Right kidney (tissue), 1 donor: ENCODE results near the gene MARK1.
"Not testable (repeated sequence)": the region's sequence is repeated elsewhere in the genome, so short reads cannot be mapped to it uniquely, and the experiment has no call there.

Experiments used
- DNase-seq: peaks from one replicate; pipeline ENCODE4 v3.0.0-alpha.2; 2016

Gene MARK1

GRCh38 chr1:220611100-220611499, 83.2 kb downstream of the MARK1 start:
- not testable (repeated sequence) for DNase-seq

GRCh38 chr1:220616836-220617235, 88.9 kb downstream of the MARK1 start:
- DNase-seq, result no peak

GRCh38 chr1:220628431-220628830, 100.5 kb downstream of the MARK1 start:
- no peak for DNase-seq

- DNase-seq, result no peak
Measured at GRCh38 chr1:220631238-220631815, 103.4 kb downstream of the MARK1 start.

GRCh38 chr1:220637759-220638158, 109.8 kb downstream of the MARK1 start:
- DNase-seq, result no peak

GRCh38 chr1:220642285-220642684, 114.3 kb downstream of the MARK1 start:
- DNase-seq, result no peak

DNA sequence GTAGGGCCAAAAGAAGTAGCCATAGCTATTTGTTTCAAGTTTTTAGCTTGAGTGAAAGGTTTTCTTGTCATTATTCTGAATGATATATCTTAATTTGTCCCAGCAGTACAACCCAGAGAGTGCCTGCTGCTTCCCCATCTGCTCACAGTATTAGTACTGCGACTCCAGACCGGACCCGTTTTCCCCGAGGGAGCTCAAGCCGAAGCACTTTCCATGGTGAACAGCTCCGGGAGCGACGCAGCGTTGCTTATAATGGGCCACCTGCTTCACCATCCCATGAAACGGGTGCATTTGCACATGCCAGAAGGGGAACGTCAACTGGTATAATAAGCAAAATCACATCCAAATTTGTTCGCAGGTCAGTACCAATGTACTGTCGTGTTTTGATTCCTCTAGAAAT, 125.1 kb downstream of the MARK1 start:
- no peak for DNase-seq

DNA sequence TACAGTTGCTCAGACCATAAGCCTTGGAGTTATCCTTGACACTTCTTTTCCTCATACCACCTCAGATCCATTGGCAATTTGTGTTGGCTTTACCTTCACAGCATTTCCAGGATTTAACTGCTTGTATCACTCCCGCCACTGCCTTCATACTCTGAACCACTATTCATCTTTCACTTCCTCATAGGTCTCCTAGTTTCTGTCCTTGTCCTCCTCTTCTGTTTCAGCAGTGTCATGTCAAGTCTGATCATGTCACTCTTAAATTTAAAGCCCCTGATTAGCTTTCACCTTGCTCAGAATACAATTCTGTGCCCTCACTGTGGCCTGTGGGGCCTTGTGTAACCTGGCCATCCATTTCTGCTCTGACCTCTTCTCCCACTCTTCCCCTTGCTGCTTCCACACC, 127.6 kb downstream of the MARK1 start:
- DNase-seq, result no peak

GRCh38 chr1:220655961-220656740, 128.2 kb downstream of the MARK1 start:
- DNase-seq, result no peak

DNA sequence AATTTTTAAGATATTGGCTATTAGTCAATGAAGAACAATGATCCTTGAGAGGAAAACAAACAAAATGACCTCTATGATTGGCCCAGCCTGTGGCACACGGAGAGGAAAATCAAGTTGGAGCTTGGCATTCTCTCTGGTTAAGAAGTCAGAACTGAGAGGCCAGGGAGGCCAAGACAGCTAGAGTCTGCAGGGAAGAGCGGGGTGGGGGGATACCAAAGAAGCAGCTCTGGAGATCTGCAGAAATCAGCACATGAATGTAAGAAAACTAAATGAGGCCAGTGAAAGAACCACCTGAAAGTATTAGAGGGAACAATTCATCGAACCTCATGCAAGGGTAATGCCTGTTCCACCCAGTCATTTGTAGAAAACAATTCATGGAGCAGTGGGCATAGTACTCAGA, 138.4 kb downstream of the MARK1 start:
- no peak for DNase-seq

DNA sequence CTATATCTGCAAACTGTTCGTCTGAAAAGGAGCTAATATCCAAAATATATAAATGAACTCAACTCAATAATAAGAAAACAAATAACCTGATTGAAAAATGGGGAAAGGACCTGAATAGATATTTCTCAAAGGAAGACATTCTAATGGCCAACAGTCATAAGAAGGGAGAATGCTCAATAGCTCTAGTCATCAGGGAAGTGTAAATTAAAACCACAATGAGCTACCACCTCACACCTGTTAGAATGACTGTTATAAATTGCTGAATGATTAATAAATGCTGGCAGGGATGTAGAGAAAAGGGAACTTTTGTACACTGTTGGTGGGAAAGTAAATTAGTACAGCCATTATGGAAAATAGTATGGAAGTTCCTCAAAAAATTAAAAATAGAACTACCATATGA, 141.1 kb downstream of the MARK1 start:
- no peak for DNase-seq

DNA sequence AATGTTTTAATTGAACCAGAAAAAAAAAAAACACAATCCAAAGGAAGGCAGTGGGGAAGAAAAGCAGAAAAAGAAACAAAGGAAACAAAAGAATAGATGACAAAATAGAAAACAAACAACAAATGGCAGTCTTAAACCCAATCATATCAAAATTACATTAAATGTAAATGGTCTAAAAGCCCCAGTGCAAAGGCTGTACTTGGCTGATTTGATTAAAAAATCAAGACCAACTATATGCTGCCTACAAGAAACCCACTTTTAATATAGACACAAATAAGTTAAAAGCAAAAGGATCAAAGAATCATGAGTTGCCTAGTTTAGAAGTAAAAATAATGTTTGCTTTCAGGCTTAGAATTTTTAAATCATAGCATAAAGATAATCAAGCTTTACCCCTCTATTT, 142.4 kb downstream of the MARK1 start:
- DNase-seq, result no peak

DNA sequence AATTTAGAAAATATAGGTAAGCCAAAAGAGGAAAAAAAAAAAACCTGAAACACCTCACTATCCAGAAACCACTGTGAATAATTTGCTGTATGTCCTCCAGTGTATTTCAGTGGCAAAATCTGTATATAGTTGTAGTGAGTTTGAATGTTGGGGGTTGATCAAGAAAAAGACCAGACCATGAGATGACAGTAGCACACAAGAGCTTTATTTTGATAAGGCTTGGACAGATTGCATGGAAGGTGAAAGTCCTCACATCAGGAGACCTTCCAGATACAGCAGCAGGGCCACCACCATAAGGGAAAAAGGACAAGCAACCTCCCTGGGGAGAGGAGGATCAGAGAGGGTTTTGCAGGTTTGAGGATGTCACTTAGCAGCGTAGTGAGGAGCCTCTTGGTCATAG, 146.0 kb downstream of the MARK1 start:
- no peak for DNase-seq

- no peak for DNase-seq
Measured at GRCh38 chr1:220677251-220677650, 149.3 kb downstream of the MARK1 start.

DNA sequence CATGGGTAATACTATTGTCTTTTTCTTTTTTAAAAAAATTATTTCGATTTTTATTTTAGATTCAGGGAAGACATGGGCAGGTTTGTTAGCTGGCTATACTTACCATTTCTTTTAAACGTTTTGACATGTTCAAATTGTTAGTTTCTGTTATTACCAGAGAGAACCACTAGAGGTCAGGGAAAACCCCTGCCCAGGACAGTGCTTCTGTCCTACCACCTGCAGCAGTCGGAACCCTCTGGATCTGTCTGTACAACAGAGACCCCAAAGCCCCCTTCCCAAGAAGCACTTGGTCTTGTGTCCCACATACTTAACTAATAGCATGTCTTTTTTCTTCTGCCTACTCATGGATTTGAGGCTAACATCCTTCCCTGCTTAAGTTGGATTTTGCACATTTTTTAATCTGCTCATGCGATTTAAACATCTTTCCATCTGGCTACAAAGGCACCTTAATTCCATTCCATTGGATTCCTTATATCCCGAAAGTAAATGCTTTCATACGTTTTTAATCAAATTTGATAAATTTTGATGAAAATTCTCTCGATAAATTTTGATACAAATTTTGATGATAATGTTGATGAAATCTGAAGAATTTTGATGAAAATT, 152.2 kb downstream of the MARK1 start:
- DNase-seq, result no peak

- no peak for DNase-seq
Measured at GRCh38 chr1:220681220-220681880, 153.4 kb downstream of the MARK1 start.

DNA sequence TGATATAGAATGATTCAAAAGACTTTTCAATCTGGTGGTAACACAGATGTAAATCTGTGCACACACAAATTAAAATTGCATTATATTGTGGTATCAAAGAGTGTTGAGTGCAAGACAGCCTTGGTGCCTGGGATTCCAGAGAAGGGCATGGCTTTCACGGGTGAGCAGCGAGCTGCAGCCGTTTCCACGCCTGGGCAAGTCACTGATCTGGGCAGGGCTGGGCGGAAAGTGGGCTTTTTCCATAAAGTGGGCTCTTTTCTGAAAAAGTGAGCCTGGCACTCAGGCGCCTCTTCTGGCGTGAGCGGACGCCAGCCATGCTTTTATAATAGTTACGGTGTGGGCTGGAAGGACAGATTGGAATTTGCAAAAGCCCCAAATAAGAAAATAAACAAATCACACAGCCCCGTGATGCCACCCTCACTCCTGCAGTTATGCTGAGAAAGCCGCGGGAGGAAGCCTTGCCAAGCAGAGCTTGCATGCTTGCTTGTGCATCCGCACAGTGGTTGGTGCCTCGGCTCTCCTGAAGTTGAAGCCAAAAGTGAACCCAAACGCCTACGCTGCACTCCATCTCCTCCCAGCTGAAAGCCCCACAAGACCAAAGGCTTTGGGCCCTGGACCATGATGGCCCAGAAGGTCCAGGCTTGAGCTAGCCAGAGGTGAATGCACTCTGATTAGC, 155.1 kb downstream of the MARK1 start:
- DNase-seq, result no peak

DNA sequence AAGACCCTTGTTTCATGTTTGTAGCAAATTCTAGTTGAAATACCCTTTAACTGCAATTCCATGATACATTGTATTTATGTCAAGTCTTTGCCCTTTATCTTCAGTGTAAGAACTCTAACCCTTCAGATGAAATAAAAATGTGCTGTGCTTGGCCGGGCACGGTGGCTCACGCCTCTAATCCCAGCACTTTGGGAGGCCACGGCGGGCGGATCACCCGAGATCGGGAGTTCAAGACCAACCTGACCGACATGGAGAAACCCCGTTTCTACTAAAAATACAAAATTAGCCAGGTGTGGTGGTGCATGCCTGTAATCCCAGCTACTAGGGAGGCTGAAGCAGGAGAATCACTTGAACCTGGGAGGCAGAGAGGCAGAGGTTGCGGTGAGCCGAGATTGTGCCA, 155.8 kb downstream of the MARK1 start:
- not testable (repeated sequence) for DNase-seq

- DNase-seq, result no peak
Measured at GRCh38 chr1:220684890-220685289, 157.0 kb downstream of the MARK1 start.

DNA sequence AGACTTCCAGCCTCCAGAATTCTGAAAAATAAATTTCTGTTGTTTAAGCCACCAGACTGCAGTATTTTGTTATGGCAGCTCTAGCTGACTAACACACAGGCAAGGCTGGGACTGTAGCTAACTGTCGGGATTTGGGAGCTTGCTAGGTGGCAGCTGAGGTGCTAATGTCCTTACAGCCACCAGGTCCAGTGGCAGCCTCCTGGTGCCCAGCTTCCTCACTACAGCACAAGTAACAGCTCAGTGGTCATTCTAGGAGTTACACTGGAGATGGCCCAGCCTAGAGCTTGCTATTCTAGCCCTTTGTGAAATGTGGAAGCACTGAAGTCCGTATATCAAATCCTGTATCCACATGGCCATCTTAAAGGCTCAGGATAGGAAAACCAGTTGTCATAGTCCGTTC, 157.9 kb downstream of the MARK1 start:
- DNase-seq, result no peak

GRCh38 chr1:220687809-220688208, 159.9 kb downstream of the MARK1 start:
- DNase-seq, result no peak

GRCh38 chr1:220689666-220690065, 161.7 kb downstream of the MARK1 start:
- no peak for DNase-seq
